Osteoblast (primary cell): ENCODE data around the gene BBOX1. TPM values are rescaled to one million over a fixed set of nuclear protein-coding genes. Genes with fewer than 3 reads are reported as not detected.
"Not testable (repeated sequence)": the region's sequence is repeated elsewhere in the genome, so short reads cannot be mapped to it uniquely, and the experiment has no call there.

ENCODE experiments used
- DNase-seq: peaks from one replicate; pipeline ENCODE4 v3.0.0; 2011; ENCODE audit warnings: low spot score, mixed read lengths; ENCODE audit not compliant: insufficient read length; ENCODE audit errors: missing footprints
- H2AFZ ChIP-seq: 2 replicates; pipeline ENCODE4 v1.6.0; 2011; ENCODE audit warnings: mild to moderate bottlenecking, low read length
- H3K27ac ChIP-seq: 2 replicates; pipeline ENCODE4 v1.5.1; 2011; ENCODE audit warnings: mild to moderate bottlenecking, low read depth, low read length, moderate library complexity
- H3K27me3 ChIP-seq: 2 replicates; pipeline ENCODE4 v1.6.0; 2012; ENCODE audit warnings: mild to moderate bottlenecking, control low read depth, inconsistent platforms, low read length, moderate library complexity; ENCODE audit not compliant: insufficient read depth
- H3K36me3 ChIP-seq: 2 replicates; pipeline ENCODE4 v1.5.1; 2011; ENCODE audit warnings: mild to moderate bottlenecking, low read length, control low read depth, moderate library complexity; ENCODE audit not compliant: insufficient read depth
- H3K4me1 ChIP-seq: 2 replicates; pipeline ENCODE4 v1.5.1; 2011; ENCODE audit warnings: mild to moderate bottlenecking, low read length, control low read depth, moderate library complexity; ENCODE audit not compliant: insufficient read depth
- H3K4me2 ChIP-seq: 2 replicates; pipeline ENCODE4 v1.6.0; 2011; ENCODE audit warnings: mild to moderate bottlenecking, low read length; ENCODE audit not compliant: insufficient read depth
- H3K4me3 ChIP-seq: fragments of 200-600 bp; sonication (generic); 3 replicates; pipeline ENCODE4 v1.5.1; 2012; ENCODE audit warnings: mild to moderate bottlenecking, low read length, inconsistent platforms; ENCODE audit not compliant: insufficient read depth
- H3K79me2 ChIP-seq: 2 replicates; pipeline ENCODE4 v1.6.0; 2012; ENCODE audit warnings: mild to moderate bottlenecking, low read length, control low read depth, inconsistent platforms; ENCODE audit not compliant: insufficient read depth
- H3K9me3 ChIP-seq: 2 replicates; pipeline ENCODE4 v1.5.1; 2011; ENCODE audit warnings: low read depth, low read length, control low read depth
- H4K20me1 ChIP-seq: 2 replicates; pipeline ENCODE4 v1.6.0; 2012; ENCODE audit warnings: mild to moderate bottlenecking, low read length, control low read depth; ENCODE audit not compliant: insufficient read depth
- CTCF ChIP-seq: IDR thresholded peaks from 2 replicates; pipeline ENCODE4 v1.5.1; 2011; ENCODE audit warnings: mild to moderate bottlenecking, low read depth, low read length, moderate library complexity; ENCODE audit errors: extremely low read depth
- total RNA-seq: library from RNA; depleted of rRNA; stranded (reverse); fragments of >200 nt; gene quantifications from 2 replicates; pipeline ENCODE4 v1.2.3, GENCODE V29; 2012

The BBOX1 gene
- total RNA-seq, 1 donor, result 0.36 TPM

- no peaks in the 10 kb centered on the region for H3K27me3 ChIP-seq
- peak; percentile 41 for DNase-seq
- no peaks in the 10 kb centered on the region for H3K9me3 ChIP-seq
- TF ChIP-seq CTCF, result peak; percentile 33
- H3K4me2 ChIP-seq, result no peak overlapping the region
- H3K79me2 ChIP-seq, result no peaks in the 10 kb centered on the region
- H2AFZ ChIP-seq, result no peak overlapping the region
- H3K27ac ChIP-seq, result no peak overlapping the region
- no peaks in the 10 kb centered on the region for H3K4me1 ChIP-seq
- H3K4me3 ChIP-seq, result no peak overlapping the region
- no peaks in the 10 kb centered on the region for H4K20me1 ChIP-seq
- no peaks in the 10 kb centered on the region for H3K36me3 ChIP-seq
Measured at GRCh38 chr11:27124514-27125264, 84.1 kb downstream of the BBOX1 start.

- H3K27me3 ChIP-seq, result no peaks in the 10 kb centered on the region
- no peak for TF ChIP-seq CTCF
- H3K4me3 ChIP-seq, result no peak overlapping the region
- H3K4me2 ChIP-seq, result no peak overlapping the region
- DNase-seq, result peak; percentile 49
- H3K79me2 ChIP-seq, result no peaks in the 10 kb centered on the region
- H3K27ac ChIP-seq, result no peak overlapping the region
- no peak overlapping the region for H2AFZ ChIP-seq
- no peaks in the 10 kb centered on the region for H3K9me3 ChIP-seq
- H3K4me1 ChIP-seq, result no peaks in the 10 kb centered on the region
- no peaks in the 10 kb centered on the region for H3K36me3 ChIP-seq
- no peaks in the 10 kb centered on the region for H4K20me1 ChIP-seq
Measured at GRCh38 chr11:27129686-27130085, 89.1 kb downstream of the BBOX1 start.

- no peaks in the 10 kb centered on the region for H3K9me3 ChIP-seq
- H4K20me1 ChIP-seq, result no peaks in the 10 kb centered on the region
- H3K79me2 ChIP-seq, result no peaks in the 10 kb centered on the region
- H3K36me3 ChIP-seq, result no peaks in the 10 kb centered on the region
- no peak overlapping the region for H3K27ac ChIP-seq
- no peaks in the 10 kb centered on the region for H3K4me1 ChIP-seq
- H3K4me3 ChIP-seq, result no peak overlapping the region
- no peak overlapping the region for H3K4me2 ChIP-seq
- no peak overlapping the region for H2AFZ ChIP-seq
- no peaks in the 10 kb centered on the region for H3K27me3 ChIP-seq
- DNase-seq, result no peak
- TF ChIP-seq CTCF, result no peak
Measured at GRCh38 chr11:27130806-27131205, 90.2 kb downstream of the BBOX1 start.

DNA sequence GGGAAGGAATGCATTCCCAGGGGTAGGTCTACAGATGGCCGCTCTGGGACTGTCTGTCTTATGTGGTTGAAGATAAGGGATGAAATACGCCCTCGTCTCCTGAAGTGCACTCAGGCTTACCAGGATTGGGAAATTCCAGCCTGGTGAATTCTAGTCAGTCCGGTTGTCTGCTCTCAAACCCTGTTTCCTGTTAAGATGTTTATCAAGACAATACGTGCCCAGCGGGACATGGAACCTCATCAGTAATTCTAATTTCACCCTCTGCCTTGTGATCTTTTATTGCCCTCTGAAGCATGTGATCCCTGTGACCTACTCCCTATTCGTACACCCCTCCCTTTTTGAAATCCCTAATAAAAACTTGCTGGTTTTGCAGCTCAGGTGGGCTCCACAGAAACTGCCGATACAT, 95.3 kb downstream of the BBOX1 start:
- not testable (repeated sequence) for H2AFZ ChIP-seq, H3K36me3 ChIP-seq, H3K27ac ChIP-seq, H3K4me1 ChIP-seq, H3K9me3 ChIP-seq, H3K4me2 ChIP-seq, DNase-seq, H3K79me2 ChIP-seq, H3K4me3 ChIP-seq, H3K27me3 ChIP-seq, H4K20me1 ChIP-seq
